K562 (cell line): ENCODE measurements around the gene UGT2B17. TPM values are rescaled to one million over a fixed set of nuclear protein-coding genes. Genes with fewer than 3 reads are reported as not detected.

ENCODE experiments used
- ATAC-seq: fragments of 200-7000 bp; cut with Tn5 transposase; 3 replicates; pipeline ENCODE4 v1.9.1; 2020; ENCODE audit warnings: moderate library complexity
- BruUV-seq: library from RNA; stranded (reverse); fragments of 400-500 nt; replicated peaks from 2 replicates; lab custom pipeline; 2021; lab: Mats Ljungman, UMichigan
- CTCF ChIA-PET: fragments of 300-600 bp; formaldehyde crosslinking; extraction: SDS; loops from one replicate; lab custom pipeline; 2021; ENCODE audit warnings: low intra/inter-chr PET ratio; lab: Yijun Ruan, JAX
- POLR2A ChIA-PET: fragments of 300-600, 350-650 bp; sonication (Branson Sonifier 250); formaldehyde crosslinking; extraction: SDS; loops from one replicate; lab custom pipeline; 2021; ENCODE audit warnings: antibody characterized with exemption, inconsistent platforms; lab: Yijun Ruan, JAX
- DNase-seq, 4 experiments: peaks; one replicate each; pipeline versions ENCODE4 v3.0.0 to v3.0.0-alpha.2; 2011 to 2018; ENCODE audit warnings: low spot score in 3 of 4, mixed read lengths in 3 of 4; ENCODE audit errors: extremely low read depth in 1 of 4
- FAIRE-seq: peaks from 2 replicates; lab custom pipeline; 2011; peaks lifted over from hg19 to GRCh38; lab: Jason Lieb, UNC
- H2AFZ ChIP-seq: 2 replicates; pipeline ENCODE4 v1.6.0; 2011; ENCODE audit warnings: low read depth, low read length, control low read depth, inconsistent platforms
- H3K27ac ChIP-seq: fragments of 200-600 bp; 3 replicates; pipeline ENCODE4 v1.8.0; 2011; ENCODE audit warnings: low read depth, mild to moderate bottlenecking, control low read depth, inconsistent platforms, low read length, moderate library complexity, mixed read lengths; ENCODE audit errors: extremely low read depth
- H3K27me3 ChIP-seq, 2 experiments: fragments of 300-600 bp in 1 of 2; 2 replicates in 1 of 2; 3 replicates in 1 of 2; pipeline versions ENCODE4 v1.6.0 to v1.8.0; 2011; ENCODE audit warnings: inconsistent platforms in 2 of 2, low read length in 2 of 2, mild to moderate bottlenecking in 1 of 2, mixed read lengths in 1 of 2, moderate library complexity in 1 of 2; ENCODE audit not compliant: control insufficient read depth in 2 of 2, insufficient read depth in 2 of 2
- H3K36me3 ChIP-seq: fragments of 300-600 bp; 3 replicates; pipeline ENCODE4 v1.8.0; 2011; ENCODE audit warnings: mild to moderate bottlenecking, low read length, inconsistent platforms; ENCODE audit not compliant: control insufficient read depth, insufficient read depth
- H3K4me1 ChIP-seq, 2 experiments: fragments of 200-600 bp in 1 of 2; replicated peaks in 1 of 2; 2 replicates in 1 of 2; 3 replicates in 1 of 2; pipeline versions ENCODE4 v1.5.1 to v1.8.0; 2011; ENCODE audit warnings: inconsistent platforms in 2 of 2, low read length in 2 of 2, mild to moderate bottlenecking in 1 of 2, mixed read lengths in 1 of 2, moderate library complexity in 1 of 2; ENCODE audit not compliant: control insufficient read depth in 2 of 2, insufficient read depth in 2 of 2
- H3K4me2 ChIP-seq: 2 replicates; pipeline ENCODE4 v1.6.1; 2011; ENCODE audit warnings: low read length, control low read depth, inconsistent platforms, mixed read lengths; ENCODE audit not compliant: insufficient read depth
- H3K4me3 ChIP-seq: fragments of 200-600 bp; sonication (generic), shearing (Covaris generic); 2 replicates; pipeline ENCODE4 v1.5.1; 2016; ENCODE audit warnings: control low read depth, inconsistent platforms
- H3K79me2 ChIP-seq: fragments of 200-600 bp; 3 replicates; pipeline ENCODE4 v1.8.0; 2011; ENCODE audit warnings: low read length, inconsistent platforms; ENCODE audit not compliant: control insufficient read depth, insufficient read depth
- H3K9ac ChIP-seq, 2 experiments: 2 replicates each; pipeline versions ENCODE4 v1.6.0 to v1.6.1; 2011; ENCODE audit warnings: low read depth in 2 of 2, low read length in 2 of 2, control low read depth in 1 of 2, inconsistent platforms in 1 of 2, mild to moderate bottlenecking in 1 of 2, mixed read lengths in 1 of 2; ENCODE audit not compliant: insufficient read depth in 1 of 2
- H3K9me1 ChIP-seq: one replicate; pipeline ENCODE4 v1.6.0; 2011; ENCODE audit warnings: inconsistent platforms, mild to moderate bottlenecking, low read length, moderate library complexity; ENCODE audit not compliant: control insufficient read depth, insufficient read depth
- H3K9me3 ChIP-seq: replicated peaks from 2 replicates; pipeline ENCODE4 v1.5.1; 2011; ENCODE audit warnings: low read depth, low read length, inconsistent platforms; ENCODE audit not compliant: control insufficient read depth, insufficient read depth
- H4K20me1 ChIP-seq: replicated peaks from 2 replicates; pipeline ENCODE4 v1.6.1; 2011; ENCODE audit warnings: low read length, inconsistent platforms, mixed read lengths; ENCODE audit not compliant: control insufficient read depth, insufficient read depth
- DEAF1 ChIP-seq: fragments of 450-650 bp; formaldehyde crosslinking; IDR thresholded peaks from 2 replicates; pipeline ENCODE4 v1.4.0; 2020; ENCODE audit warnings: mild to moderate bottlenecking, moderate library complexity
- ESRRB ChIP-seq: fragments of 250-450 bp; sonication (Bioruptor Pico); IDR thresholded peaks from 2 replicates; pipeline ENCODE4 v1.5.0; 2020; ENCODE audit warnings: mild to moderate bottlenecking, moderate library complexity, borderline replicate concordance
- STAT5A ChIP-seq: IDR thresholded peaks from 2 replicates; pipeline ENCODE4 v1.6.1; 2012; ENCODE audit warnings: low read length, inconsistent platforms, borderline replicate concordance
- ZFP30 ChIP-seq: fragments of 250-450 bp; sonication (Bioruptor Pico); IDR thresholded peaks from 2 replicates; pipeline ENCODE4 v1.8.0; 2022; ENCODE audit warnings: moderate library complexity, mild to moderate bottlenecking, inconsistent platforms, borderline replicate concordance
- ZKSCAN3 ChIP-seq: fragments of 250-450 bp; sonication (Bioruptor Pico); IDR thresholded peaks from 2 replicates; pipeline ENCODE4 v1.4.0; 2020
- ZNF124 ChIP-seq: sonication (generic); formaldehyde crosslinking; IDR thresholded peaks from 2 replicates; pipeline ENCODE4 v1.8.1; 2022; ENCODE audit warnings: missing genetic modification reagents
- in situ Hi-C: fragments of 300-500 bp; cut with MboI; formaldehyde crosslinking; loops from 4 replicates; pipeline ENCODE4 v1.15.0; 2018; ENCODE audit warnings: inconsistent platforms, mixed read lengths
- intact Hi-C: fragments of 100-400 bp; cut with micrococcal nuclease; formaldehyde crosslinking; loops from 2 replicates; pipeline ENCODE4 v1.14.2; 2022
- polyA plus RNA-seq, 8 experiments: library from polyadenylated mRNA; depleted of rRNA in 4 of 8; stranded (reverse) in 5 of 8; unstranded in 3 of 8; fragments of >200 nt; fragmentation: Nextera tagmentation in 2 of 8; fragmentation: Illumina TruSeq in 1 of 8; extraction: Ambion mirVana in 2 of 8; extraction: Trizol in 1 of 8; gene quantifications; 2 replicates each; pipeline versions ENCODE4 v1.2.1 to v1.2.3, GENCODE V29; 2011 to 2014; ENCODE audit warnings: inconsistent platforms in 1 of 8, missing spikeins in 1 of 8
- total RNA-seq, 7 experiments: library from RNA; depleted of rRNA in 6 of 7; stranded (reverse); fragments of >200 nt in 6 of 7; fragmentation: Illumina TruSeq in 2 of 7; extraction: Trizol in 2 of 7; gene quantifications; 2 replicates each; pipeline versions ENCODE4 v1.2.1 to v1.2.3, GENCODE V29; 2011 to 2021; ENCODE audit warnings: low replicate concordance in 1 of 7
- TF ChIP-seq, protein P1 (sequence below): fragments of 250-450 bp; sonication (Bioruptor Pico); IDR thresholded peaks from 2 replicates; pipeline ENCODE4 v1.5.1; 2021; ENCODE audit warnings: mild to moderate bottlenecking

The UGT2B17 gene
- total and polyA plus RNA-seq, 9 of the 15 experiments (the other 6 are each of a cell fraction or from before 2014, with no cell fraction given) = 0.11 TPM; not detected in 8

DNA sequence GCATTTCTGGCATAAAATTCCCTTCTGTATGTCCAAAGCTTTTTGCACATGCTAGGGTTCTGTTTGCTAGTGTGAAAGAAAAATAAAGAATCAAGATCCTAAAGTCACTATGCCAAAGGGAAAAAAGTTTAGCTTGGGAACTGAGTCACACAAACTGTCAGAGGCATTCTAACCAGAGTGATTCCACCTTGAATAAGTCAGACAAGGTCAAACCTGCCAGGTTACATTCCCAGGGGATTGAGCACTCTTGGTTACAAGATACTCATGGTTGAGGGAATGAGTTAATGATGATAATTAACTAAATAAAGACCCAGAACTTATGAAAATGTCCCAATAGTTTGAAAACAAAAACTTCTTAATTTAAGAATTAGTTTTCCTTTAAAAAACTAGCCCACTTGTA, 13.7 kb upstream of the UGT2B17 start:
- Histone ChIP-seq H3K4me2 (no peak overlapping the region), H4K20me1 (no peaks in the 10 kb centered on the region), H3K27me3 (no peaks in the 10 kb centered on the region), H3K9ac (no peak overlapping the region), H3K4me1 (no peaks in the 10 kb centered on the region), H3K36me3 (no peaks in the 10 kb centered on the region), H3K9me1 (no peaks in the 10 kb centered on the region), H3K4me3 (no peak overlapping the region), H3K27ac (no peak overlapping the region), H3K79me2 (no peaks in the 10 kb centered on the region), H3K9me3 (no peaks in the 10 kb centered on the region), H2AFZ (no peak overlapping the region)
- BruUV-seq = no TSS peak
- POLR2A ChIA-PET = no interaction called here
- in situ Hi-C loops (no loop called here), intact Hi-C loops (no loop called here)
- DNase-seq (no peak), ATAC-seq (no peak), FAIRE-seq (no peak)
- TF ChIP-seq ZKSCAN3 (CRISPR knock-in tag) = no peak
- no peak for TF ChIP-seq DEAF1 (CRISPR knock-in tag)
- no peak for TF ChIP-seq ESRRB (CRISPR knock-in tag)
- no peak for TF ChIP-seq STAT5A
- TF ChIP-seq, protein P1, sequence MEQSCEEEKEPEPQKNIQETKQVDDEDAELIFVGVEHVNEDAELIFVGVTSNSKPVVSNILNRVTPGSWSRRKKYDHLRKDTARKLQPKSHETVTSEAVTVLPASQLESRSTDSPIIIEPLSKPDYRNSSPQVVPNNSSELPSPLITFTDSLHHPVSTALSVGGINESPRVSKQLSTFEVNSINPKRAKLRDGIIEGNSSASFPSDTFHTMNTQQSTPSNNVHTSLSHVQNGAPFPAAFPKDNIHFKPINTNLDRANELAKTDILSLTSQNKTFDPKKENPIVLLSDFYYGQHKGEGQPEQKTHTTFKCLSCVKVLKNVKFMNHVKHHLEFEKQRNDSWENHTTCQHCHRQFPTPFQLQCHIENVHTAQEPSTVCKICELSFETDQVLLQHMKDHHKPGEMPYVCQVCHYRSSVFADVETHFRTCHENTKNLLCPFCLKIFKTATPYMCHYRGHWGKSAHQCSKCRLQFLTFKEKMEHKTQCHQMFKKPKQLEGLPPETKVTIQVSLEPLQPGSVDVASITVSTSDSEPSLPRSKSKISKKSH (CRISPR knock-in tag) = no peak
- no peak for TF ChIP-seq ZFP30 (CRISPR knock-in tag)
- TF ChIP-seq ZNF124 = no peak
- CTCF ChIA-PET = no interaction called here
